ENCODE measurements around the gene KRTAP10-12. TPM values are rescaled to one million over a fixed set of nuclear protein-coding genes. Genes with fewer than 3 reads are reported as not detected.

KRTAP10-12 gene
- polyA plus RNA-seq, 1 experiment = not detected

DNA sequence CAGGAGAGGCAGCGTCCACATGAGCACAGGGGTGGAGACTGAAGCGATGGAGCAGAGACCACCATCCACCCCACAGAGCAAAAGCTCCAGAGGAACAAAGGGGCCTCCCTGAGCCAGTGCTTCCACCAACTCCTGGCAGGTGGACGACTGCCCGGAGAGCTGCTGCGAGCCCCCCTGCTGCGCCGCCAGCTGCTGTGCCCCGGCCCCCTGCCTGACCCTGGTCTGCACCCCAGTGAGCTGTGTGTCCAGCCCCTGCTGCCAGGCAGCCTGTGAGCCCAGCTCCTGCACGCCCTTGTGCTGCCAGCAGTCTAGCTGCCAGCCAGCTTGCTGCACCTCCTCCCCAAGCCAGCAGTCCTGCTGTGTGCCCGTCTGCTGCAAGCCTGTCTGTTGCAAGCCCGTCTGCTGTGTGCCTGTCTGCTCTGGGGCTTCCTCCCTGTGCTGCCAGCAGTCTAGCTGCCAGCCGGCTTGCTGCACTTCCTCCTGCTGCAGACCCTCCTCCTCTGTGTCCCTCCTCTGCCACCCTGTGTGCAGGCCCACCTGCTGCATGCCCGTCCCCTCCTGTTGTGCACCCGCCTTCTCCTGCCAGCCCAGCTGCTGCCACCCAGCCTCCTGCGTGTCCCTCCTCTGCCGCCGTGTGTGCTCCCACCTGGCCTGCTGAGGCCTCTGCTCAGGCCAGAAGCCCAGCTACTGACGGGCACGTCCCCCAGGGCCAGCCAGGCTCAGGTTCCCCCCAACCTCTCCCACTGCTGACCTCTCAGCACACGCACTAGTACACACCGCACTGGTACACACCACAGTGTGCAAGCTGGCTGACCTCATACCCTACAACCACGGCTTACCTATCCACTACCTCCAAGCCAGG lies 5.4 kb downstream of the KRTAP10-12 start:
- Histone ChIP-seq H3K27me3 (ENCODE audit: control insufficient read depth, insufficient read depth, low read length) (peaks cover 28% of the 10 kb centered on the region), H3K36me3 (ENCODE audit: control insufficient read depth, insufficient read depth, low read length) (no peaks in the 10 kb centered on the region), H3K4me3 (ENCODE audit: low read depth, low read length) (no peak overlapping the region)
- TF ChIP-seq, protein P1, sequence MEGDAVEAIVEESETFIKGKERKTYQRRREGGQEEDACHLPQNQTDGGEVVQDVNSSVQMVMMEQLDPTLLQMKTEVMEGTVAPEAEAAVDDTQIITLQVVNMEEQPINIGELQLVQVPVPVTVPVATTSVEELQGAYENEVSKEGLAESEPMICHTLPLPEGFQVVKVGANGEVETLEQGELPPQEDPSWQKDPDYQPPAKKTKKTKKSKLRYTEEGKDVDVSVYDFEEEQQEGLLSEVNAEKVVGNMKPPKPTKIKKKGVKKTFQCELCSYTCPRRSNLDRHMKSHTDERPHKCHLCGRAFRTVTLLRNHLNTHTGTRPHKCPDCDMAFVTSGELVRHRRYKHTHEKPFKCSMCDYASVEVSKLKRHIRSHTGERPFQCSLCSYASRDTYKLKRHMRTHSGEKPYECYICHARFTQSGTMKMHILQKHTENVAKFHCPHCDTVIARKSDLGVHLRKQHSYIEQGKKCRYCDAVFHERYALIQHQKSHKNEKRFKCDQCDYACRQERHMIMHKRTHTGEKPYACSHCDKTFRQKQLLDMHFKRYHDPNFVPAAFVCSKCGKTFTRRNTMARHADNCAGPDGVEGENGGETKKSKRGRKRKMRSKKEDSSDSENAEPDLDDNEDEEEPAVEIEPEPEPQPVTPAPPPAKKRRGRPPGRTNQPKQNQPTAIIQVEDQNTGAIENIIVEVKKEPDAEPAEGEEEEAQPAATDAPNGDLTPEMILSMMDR (IDR thresholded peaks at IDR 0.05; ENCODE audit: insufficient read depth, low read depth, low read length) = no peak
- ChIA-PET POLR2A (no interaction called here), CTCF (no interaction called here)
- no peak for DNase-seq (ENCODE audit: low read depth)

DNA sequence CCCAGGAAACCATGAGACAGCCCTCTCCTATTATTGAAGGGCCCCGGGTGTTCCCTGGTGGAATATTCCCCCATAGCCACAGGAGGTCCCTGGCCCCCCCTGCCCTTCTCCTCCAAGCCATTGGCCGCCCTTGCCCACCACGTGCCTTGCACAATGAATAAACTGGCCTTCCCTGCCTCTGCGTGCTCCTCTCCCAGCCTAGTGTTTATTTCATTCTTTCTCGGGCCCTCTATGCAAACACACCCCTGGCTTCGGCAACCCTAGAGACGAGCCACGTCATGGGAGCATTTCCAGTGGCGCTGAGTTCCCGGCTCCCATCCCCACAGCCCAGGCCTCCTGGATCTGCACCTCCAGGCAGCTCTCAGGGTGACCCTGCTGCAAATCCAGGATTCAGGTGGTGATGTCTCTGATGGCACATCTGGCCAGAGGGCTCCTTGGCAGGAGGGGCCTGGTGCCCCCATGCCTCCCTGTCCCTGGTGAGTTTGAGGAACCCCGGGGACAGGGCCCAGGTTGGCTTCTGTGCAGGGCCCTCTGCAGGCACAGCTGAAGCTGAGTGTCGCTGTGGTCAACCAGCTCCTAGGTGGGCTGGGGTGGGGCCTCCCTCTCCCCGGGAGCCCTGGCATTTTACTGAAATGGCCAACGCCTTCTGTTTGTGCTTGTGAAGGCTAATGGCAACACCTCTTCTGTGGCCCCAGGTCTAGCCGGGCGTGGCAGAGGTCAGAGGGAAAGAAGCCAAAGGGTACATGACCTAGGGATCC lies 6.2 kb downstream of the KRTAP10-12 start:
- DNase-seq (ENCODE audit: low read depth) = no peak
- ChIA-PET CTCF (no interaction called here), POLR2A (no interaction called here)
- TF ChIP-seq, protein P1 (IDR thresholded peaks at IDR 0.05; ENCODE audit: insufficient read depth, low read depth, low read length) = no peak
- H3K36me3 ChIP-seq (ENCODE audit: control insufficient read depth, insufficient read depth, low read length) = no peaks in the 10 kb centered on the region
- H3K4me3 ChIP-seq (ENCODE audit: low read depth, low read length) = no peak overlapping the region
- peaks cover 31% of the 10 kb centered on the region for H3K27me3 ChIP-seq (ENCODE audit: control insufficient read depth, insufficient read depth, low read length)

DNA sequence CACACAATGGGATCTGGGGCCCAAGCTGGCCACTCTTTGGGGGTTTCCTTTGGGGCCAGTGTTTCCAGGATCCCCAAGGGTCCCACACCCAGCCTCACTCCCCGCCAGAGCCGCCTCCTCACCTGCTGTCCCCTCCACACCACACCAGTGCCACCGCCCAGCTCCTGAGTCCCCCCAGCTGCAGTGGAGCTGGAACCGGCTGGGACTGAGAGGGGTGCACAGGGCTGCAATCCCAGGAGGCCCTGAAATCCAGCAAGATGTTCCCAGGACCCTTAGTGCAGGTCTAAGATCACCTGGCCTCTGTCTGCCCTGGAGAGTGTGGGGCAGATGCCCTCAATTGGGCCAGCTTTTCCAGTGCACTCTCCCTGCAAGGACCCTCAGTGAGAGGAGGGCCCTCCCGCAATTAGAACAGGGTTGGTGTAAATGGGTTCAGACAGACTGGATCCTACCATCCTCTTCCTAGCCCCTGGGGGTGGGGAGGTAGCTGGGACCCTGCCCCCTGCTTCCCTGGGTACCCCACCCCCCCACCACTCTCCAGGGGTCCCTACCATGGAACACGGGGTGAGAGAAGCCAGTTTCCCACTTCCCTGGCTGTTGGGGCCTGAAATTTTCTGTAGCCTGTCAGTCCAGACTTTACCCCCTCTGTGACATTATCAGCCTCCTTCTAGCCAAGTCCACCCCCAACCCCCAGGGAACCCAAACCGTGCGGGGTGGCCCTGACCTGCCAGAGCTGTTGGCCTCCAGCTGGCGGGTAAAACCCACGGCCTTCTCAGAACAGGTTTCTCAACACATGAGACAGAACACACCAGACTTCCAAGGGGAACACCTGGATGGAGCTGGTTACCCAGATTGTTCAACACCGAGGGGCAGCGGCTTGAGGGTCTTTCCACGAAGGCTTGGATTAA lies 7.0 kb downstream of the KRTAP10-12 start:
- ChIA-PET POLR2A (no interaction called here), CTCF (no interaction called here)
- Histone ChIP-seq H3K36me3 (ENCODE audit: control insufficient read depth, insufficient read depth, low read length) (no peaks in the 10 kb centered on the region), H3K4me3 (ENCODE audit: low read depth, low read length) (no peak overlapping the region), H3K27me3 (ENCODE audit: control insufficient read depth, insufficient read depth, low read length) (peaks cover 39% of the 10 kb centered on the region)
- TF ChIP-seq, protein P1 (IDR thresholded peaks at IDR 0.05; ENCODE audit: insufficient read depth, low read depth, low read length) = no peak
- DNase-seq (ENCODE audit: low read depth) = no peak

DNA sequence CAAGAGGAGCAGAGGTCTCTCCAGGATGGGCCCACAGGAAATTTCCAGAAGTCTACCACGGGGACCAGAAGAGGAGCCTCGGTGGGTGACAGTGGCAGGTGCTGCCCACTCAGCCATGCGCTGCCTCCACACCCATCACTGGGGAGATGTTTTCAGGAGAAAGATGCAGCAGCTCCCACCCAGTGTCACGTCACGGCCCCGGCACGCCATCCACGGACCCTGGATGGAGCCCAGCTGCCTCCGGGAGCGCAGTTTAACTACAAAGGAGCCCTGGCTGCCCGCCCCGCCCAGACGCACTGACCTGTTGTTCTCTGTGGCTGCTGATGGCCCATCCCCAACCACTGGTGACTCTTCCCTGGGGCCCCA lies 7.6 kb downstream of the KRTAP10-12 start:
- DNase-seq (ENCODE audit: low read depth) = no peak
- ChIA-PET POLR2A (no interaction called here), CTCF (no interaction called here)
- H3K4me3 ChIP-seq (ENCODE audit: low read depth, low read length) = no peak overlapping the region
- H3K36me3 ChIP-seq (ENCODE audit: control insufficient read depth, insufficient read depth, low read length) = no peaks in the 10 kb centered on the region
- TF ChIP-seq, protein P1 (IDR thresholded peaks at IDR 0.05; ENCODE audit: insufficient read depth, low read depth, low read length) = no peak
- H3K27me3 ChIP-seq (ENCODE audit: control insufficient read depth, insufficient read depth, low read length) = peaks cover 42% of the 10 kb centered on the region
